Activated CD4-positive, CD25-positive, alpha-beta regulatory T cell treated with anti-CD3 and anti-CD28 coated beads, Interleukin-2, amount 50 U/mL, for 72 hours (primary cell): ENCODE data around the gene MEIG1.
"Not testable (repeated sequence)": the region's sequence is repeated elsewhere in the genome, so short reads cannot be mapped to it uniquely, and the experiment has no call there.

Experiments
- DNase-seq: peaks from one replicate; pipeline ENCODE4 v3.0.0; 2021

Gene MEIG1

DNA sequence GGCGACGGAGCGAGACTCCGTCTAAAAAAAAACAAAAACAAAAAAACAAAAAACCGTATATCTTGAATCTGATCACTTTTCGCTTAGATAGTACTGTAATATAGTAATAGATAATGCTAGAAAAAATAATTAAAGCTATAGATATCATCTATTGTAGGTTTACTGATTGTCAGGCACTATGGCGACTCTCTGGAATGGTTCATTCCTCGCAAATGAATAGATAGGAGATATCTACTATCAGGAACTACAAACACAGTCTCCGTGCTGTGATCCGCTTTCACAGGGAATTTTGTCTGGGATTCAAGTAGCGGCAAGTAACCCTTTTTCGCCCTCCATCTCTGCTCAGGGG is 342 bp upstream of the MEIG1 start:
- no peak for DNase-seq

DNA sequence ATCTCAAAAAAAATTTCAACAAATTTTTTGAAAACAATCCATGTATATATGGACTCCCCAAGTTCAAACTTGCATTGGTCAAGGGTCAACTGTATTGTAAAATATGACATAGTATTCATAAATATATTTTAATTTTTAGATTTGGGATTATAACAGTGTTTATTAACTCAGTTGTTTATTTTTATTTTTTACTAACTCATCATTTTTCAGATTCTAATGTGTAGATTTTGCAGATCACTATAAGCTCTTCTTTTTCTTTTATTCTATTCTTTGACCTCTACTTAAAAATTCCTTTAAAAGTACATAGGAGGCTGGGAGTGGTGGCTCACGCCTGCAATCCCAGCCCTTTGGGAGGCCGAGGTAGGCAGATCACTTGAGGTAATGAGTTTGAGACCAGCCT is 8.7 kb downstream of the MEIG1 start:
- DNase-seq, result no peak

DNA sequence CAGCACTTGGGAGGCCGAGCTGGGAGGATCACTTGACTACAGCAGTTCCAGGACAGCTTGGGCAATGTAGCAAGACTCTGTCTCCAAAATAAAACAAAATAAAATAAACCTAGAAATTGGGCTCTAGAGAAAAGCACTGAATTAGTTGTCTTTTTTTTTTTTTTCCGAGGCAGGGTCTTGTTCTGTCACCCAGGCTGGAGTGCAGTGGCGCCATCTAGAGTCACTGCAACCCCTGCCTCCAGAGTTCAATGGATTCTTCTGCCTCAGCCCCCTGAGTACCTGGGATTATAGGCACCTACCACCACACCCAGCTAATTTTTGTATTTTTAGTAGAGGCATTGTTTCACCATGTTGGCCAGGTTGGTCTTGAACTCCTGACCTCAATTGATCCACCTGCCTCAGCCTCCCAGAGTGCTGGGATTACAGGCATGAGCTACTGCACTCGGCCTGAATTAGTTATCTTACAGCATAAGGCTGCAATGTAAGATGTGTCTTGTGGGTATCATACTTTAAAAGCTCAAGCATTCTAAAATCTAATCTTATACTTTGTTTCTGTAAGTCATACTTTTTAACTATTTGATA is 12.8 kb downstream of the MEIG1 start:
- DNase-seq, result peak; percentile 45

DNA sequence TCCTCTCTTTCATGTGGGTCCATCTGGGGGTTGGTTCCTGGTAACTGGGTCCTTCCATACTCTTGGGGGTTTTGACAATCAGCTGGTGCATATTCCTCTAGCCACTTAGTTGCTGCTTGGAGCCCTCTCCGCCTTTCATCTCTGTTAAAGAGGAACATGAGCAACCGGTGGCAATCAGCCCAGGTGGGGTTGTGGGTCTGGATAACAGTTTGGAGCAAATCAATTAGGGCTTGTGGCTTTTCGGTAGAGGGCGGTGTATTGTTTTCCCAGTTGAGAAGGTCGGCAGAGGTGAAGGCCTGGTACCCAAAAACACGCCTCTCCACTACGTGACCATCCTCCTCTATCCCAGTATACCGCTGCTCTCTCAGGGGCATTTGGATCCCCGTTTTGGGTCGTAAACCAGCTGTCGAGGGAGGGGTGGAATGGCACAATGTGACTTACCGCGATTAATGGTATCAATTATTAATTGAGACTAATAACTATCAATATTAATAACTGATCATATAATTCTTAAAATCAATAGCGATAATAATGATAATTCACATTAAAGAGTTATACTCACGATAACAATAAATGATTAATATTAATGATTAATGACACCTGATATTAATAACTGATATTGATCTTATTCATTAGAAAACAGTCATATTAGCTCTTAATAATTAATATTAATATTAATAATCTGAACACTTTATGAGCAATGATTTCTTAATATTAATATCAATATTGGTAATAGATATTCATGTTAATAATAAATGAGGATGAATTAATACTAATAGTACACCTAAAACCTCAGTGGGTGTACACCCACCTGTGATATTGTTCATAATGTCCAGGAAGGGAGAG is 15.2 kb downstream of the MEIG1 start:
- DNase-seq, result not testable (repeated sequence)

DNA sequence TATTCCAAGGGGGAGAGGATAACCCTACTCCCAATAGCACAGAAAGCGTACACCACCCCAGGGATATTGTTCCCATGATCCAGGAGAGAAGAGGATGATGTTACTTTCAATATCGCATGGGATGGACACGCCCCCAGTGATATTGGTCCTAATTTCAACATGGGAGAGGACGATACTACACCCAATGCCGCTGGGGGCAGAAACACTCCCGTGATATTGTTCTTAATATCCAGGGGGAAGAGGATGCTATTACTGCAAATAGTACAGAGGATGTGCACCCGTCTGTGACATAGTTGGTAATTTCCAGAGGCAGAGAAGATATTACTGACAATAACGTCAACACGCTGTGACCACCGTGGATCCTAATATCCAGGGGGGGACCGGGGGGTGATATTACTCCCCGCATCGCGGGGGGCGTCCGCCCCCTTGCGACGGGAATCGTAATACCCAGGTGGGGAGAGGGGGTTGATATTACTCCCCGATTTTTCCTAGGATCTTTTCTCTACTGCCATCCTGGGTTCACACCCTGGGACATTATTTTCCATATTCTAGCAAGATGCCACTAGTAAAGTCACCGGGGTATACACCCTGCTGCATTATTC is 16.6 kb downstream of the MEIG1 start:
- no peak for DNase-seq

DNA sequence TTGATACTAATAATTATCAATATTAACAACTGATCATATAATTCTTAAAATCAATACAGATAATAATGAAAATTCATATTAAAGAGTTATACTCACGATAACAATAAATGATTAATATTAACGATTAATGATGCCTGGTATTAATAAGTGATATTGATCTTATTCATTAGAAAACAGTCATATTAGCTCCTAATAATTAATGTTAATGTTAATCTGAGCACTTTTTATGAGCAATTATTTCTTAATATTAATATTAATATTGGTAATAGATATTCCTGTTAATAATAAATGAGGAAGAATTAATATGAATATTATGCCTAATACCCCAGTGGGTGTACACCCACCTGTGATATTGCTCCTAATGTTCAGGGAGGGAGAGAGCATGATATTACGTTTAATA is 23.6 kb downstream of the MEIG1 start:
- no peak for DNase-seq

DNA sequence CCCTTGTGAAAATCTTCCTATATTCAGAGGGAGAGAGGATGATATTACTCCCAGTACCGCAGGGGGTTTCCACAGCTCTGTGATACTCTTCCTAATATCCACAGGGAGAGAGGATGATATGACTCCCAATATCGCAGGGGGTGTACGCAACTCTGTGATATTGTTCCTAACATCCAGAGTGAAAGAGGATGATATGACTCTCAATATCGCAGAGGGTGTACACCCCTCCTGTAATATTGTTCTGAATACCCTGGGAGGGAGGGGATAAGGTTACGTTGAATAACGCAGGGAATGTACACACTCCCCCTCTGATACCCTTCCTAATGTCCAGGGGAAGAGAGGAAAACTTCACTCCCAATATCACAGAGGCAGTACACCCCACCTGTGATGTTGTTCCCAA is 30.4 kb downstream of the MEIG1 start:
- not testable (repeated sequence) for DNase-seq

DNA sequence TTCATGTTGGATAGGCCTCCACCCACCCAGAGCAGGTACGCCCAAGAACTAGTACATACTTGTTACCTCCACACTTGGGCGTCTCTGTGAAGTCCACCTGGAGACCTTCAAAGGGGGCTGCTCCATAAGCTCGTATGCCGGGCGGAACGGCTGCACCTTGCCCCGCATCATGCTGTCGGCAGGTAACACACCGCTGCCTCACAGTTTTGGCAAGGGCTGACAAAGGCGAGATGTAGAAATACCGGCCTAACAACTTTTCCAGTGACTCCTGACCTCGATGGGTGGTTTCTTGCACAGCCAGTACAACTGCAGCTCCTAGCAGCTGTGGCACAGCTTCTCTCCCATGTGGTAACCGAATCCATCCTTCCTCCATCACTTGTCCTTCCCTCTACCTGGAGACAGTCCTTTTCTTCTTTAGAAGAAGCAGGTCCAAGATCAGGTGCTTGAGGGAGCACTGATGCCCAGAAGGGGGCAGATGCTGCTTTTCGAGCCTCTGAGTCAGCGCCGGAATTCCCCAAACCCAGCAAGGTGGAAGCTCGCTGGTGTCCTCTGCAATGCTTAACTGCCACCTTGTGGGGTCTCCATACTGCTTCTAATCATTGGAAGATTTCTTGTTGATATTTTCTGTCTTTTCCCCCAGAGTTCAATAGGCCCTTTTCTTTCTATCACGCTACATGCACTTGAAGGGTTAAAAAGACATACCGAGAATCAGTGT is 32.0 kb downstream of the MEIG1 start:
- peak; percentile 42 for DNase-seq

DNA sequence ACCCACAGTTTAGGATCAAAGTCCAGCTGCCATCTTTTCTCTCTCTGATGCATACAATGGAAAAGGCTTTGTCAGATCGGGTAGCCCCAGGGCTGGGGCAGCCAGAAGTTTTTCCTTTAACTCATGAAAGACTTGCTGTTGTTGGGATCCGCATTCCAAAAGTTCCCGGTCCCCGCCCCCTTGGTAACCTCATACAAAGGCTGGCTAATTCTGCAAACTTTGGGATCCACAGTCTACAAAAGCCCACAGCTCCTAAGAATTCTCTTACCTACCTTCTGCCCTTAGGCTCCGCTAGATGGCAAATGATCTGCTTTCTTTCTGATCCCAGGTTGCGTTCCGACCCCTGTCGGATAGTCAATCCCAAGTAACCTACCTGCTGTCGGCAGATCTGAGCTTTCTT is 33.1 kb downstream of the MEIG1 start:
- DNase-seq, result not testable (repeated sequence)

DNA sequence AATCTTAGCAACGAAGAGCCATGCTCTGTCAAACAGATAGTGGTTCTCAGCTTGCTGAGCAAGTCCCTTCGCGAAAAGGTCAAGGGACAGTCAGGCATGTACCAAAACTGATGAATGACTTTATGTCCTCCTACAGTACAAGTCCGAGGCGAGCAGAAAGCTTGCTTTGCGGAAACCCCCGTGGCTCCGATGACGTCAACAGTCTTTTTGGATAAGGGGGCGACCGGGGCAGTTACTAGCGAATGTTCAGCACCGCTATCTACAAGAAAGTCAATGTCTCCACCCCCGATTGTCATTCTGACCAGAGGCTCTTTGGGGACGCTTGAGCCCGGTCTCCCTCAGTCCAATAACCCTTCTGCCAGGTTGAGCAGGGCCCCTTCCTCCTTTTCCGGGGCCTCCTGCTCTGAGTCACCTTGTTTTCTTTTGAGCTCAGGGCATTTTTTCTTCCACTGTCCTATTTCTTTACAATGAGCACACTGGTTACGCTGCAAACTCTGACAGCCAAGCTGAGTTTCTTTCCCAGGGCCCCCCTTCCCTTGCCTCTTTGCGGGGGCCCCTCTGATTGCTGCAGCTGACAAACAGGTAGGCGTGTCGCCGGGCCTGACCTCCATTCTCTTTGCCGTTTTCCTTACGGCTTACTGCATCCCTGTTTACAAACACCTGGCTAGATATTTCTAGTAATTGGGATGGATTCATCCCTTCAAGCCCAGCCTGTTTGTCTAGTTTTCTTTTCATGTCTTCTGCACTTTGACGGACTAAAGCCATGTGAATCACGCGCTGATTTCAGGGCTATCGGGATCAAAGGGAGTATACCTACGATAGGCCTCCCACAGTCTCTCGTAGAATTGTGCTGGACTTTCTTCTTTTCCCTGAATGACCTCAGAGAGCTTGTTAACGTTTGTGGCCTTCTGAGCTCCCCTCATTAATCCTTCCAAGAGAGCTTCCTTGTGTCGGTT is 34.6 kb downstream of the MEIG1 start:
- not testable (repeated sequence) for DNase-seq

DNA sequence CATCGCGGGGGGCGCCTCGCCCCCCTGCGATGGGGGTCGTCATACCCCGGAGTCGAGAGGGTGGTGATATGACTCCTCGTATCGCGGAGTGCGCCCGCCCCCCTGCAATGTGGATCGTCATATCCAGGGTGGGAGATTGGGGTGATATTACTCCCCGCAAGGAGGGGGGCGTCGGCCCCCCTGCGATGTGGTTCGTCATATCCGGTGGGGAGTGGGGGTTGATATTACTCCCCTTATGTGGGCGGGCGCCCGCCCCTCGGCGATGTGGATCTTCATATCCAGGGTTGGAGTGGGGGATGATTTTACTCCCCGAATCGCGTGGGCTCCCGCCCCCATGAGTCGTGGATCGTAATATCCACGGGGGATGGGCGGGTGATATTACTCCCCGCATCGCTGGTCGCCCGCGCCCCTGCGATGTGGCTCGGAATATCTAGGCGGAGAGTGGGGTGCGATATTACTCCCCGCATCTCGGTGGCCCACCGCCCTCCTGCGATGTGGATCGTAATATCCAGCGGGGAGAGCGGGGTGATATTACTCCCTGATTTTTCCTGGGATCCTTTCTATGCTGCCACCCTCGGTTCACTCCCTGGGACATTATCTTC is 36.9 kb downstream of the MEIG1 start:
- DNase-seq, result no peak

DNA sequence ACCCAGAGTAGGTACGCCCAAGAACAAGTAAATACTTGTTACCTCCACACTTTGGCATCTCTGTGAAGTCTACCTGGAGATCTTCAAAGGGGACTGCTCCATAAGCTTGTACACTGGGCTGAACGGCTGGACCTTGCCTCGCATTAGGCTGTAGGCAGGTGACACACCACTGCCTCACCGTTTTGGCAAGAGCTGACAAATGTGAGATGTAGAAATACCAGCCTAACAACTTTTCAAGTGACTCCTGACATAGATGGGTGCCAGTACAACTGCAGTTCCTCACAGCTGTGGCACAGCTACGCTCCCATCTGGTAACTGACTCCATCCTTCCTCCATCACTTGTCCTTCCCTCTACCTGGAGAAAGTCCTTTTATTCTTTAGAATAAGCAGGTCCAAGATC is 54.3 kb downstream of the MEIG1 start:
- DNase-seq, result not testable (repeated sequence)

DNA sequence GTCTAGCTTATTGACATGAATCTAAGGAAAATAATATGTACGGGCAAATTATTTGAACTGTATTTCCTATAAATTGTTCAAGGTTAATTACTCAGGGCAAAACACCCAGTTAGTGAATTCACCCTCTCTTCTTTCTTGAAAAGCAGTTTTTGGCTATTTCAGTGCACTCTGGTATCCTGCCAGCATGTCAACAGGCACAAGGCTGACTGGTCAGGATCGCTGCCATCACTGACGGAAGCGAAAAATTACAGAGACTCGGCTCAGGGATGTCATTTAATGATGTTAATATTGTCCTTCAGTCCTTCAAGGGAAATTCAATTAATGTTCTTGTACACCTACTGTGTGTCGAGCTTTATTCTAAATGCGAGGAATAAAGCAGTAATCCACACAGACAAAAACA is 56.3 kb downstream of the MEIG1 start:
- DNase-seq, result no peak

DNA sequence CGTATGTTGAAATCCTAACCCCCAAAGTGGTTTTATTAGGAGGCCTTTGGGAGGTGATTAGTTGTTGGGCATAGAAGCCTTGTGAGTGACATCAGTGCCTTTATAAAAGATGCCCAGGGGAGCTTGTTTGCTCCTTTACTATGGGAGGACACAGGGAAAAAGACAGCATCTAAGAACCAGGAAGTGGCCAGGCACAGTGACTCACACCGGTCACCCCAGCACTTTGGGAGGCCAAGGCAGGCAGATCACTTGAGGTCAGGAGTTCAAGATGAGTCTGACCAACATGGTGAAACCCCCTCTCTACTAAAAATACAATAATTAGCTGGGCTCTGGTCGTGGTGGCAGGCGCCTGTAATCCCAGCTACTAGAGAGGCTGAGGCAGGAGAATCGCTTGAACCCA is 61.8 kb downstream of the MEIG1 start:
- not testable (repeated sequence) for DNase-seq
